Type B pancreatic cell (in vitro differentiated cells): ENCODE data around the gene LTF. TPM values are rescaled to one million over a fixed set of nuclear protein-coding genes. Genes with fewer than 3 reads are reported as not detected.

Source experiments
- DNase-seq: peaks from one replicate; pipeline ENCODE4 v3.0.0; 2021; ENCODE audit warnings: mixed read lengths; ENCODE audit not compliant: unreplicated experiment; ENCODE audit errors: extremely low spot score
- H3K27ac Mint-ChIP-seq: 2 replicates; pipeline ENCODE4 v1.8.0; 2021; ENCODE audit warnings: mild to moderate bottlenecking, mixed read lengths
- H3K27me3 Mint-ChIP-seq: 2 replicates; pipeline ENCODE4 v1.8.0; 2021; ENCODE audit warnings: mixed read lengths
- H3K36me3 Mint-ChIP-seq: 2 replicates; pipeline ENCODE4 v1.8.0; 2021; ENCODE audit warnings: mixed read lengths
- H3K4me1 Mint-ChIP-seq: one replicate; pipeline ENCODE4 v1.8.0; 2021; ENCODE audit warnings: mixed read lengths; ENCODE audit not compliant: unreplicated experiment
- H3K4me3 Mint-ChIP-seq: 2 replicates; pipeline ENCODE4 v1.8.0; 2021; ENCODE audit warnings: mild to moderate bottlenecking, mixed read lengths
- H3K9me3 Mint-ChIP-seq: 2 replicates; pipeline ENCODE4 v1.8.0; 2021; ENCODE audit warnings: mixed read lengths
- total RNA-seq: library from RNA; stranded (reverse); gene quantifications from 2 replicates; pipeline ENCODE4 v1.2.1, GENCODE V29; 2021; ENCODE audit warnings: low replicate concordance
- TF ChIP-seq, protein P1 (sequence below): fragments of 200-600 bp; sonication (generic); conservative IDR thresholded peaks from 2 replicates; pipeline ENCODE4 v1.5.0; 2021; ENCODE audit warnings: antibody characterized with exemption, mild to moderate bottlenecking

LTF gene
- total RNA-seq, 1 donor from 2014 or later = not detected

DNA sequence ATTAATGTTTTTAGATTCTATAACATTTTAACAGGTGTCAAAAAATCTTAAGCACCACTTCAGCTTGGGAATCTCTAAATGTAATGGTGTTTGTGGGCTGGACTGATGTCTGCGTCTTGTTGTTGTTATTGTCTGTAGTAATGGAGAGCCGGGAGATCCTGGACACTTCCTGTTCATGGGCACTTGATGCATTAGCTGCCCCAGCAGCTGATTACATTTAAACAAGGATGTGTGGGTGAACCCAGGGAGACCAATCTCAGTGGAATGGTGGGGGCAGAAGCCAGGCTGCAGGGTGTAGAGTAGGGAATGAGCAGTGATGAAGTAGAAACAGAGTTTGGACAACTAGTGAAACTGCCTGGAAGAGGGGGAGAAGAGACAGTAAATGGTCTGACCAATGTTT is 65.6 kb downstream of the LTF start:
- Mint-ChIP-seq H3K4me3 (no peak overlapping the region), H3K9me3 (no peaks in the 10 kb centered on the region), H3K27ac (no peak overlapping the region)

DNA sequence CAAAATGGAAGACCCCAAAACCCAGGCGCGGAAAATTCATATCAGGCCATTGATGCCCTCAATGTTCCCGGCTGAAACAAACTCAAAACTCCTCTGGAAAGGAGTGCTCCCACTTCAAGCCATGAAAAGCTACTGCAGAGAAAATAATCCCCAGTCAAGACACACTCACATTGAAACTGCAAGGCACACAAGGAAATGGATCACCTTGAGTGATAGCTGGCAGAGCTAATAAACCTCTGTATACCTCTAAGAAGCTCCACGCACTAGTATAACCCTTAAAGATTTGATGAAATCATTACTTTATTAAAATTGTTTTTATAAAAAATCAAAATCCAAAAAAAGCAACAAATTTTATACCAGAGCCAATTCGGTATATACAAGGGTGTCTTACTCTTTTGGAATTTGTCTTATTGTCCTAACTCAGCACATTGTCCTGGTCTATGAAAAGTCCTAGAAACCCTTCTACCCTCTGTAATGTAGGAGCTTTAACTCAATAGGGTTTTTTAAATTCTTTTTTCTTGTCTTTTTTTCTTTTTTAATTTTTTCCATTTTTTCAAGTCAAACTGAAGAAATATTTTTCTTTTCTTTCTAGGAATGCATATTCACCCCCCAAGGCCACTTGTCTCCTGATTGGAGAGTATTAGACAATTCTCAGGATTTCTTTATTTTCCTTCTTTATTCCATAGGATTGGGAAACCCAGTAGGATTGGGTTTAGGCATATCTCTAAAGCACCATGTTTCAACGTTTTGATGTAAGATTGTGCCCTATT is 66.3 kb downstream of the LTF start:
- Mint-ChIP-seq H3K27me3 (peaks cover 15% of the 10 kb centered on the region), H3K9me3 (no peaks in the 10 kb centered on the region), H3K4me3 (no peak overlapping the region), H3K27ac (no peak overlapping the region), H3K36me3 (no peaks in the 10 kb centered on the region), H3K4me1 (no peaks in the 10 kb centered on the region)
- TF ChIP-seq, protein P1, sequence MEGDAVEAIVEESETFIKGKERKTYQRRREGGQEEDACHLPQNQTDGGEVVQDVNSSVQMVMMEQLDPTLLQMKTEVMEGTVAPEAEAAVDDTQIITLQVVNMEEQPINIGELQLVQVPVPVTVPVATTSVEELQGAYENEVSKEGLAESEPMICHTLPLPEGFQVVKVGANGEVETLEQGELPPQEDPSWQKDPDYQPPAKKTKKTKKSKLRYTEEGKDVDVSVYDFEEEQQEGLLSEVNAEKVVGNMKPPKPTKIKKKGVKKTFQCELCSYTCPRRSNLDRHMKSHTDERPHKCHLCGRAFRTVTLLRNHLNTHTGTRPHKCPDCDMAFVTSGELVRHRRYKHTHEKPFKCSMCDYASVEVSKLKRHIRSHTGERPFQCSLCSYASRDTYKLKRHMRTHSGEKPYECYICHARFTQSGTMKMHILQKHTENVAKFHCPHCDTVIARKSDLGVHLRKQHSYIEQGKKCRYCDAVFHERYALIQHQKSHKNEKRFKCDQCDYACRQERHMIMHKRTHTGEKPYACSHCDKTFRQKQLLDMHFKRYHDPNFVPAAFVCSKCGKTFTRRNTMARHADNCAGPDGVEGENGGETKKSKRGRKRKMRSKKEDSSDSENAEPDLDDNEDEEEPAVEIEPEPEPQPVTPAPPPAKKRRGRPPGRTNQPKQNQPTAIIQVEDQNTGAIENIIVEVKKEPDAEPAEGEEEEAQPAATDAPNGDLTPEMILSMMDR = no peak
- DNase-seq = no peak

More for the DNA sequence above, 65.6 kb downstream of the LTF start:
- Mint-ChIP-seq H3K36me3 (no peaks in the 10 kb centered on the region), H3K4me1 (no peaks in the 10 kb centered on the region), H3K27me3 (peaks cover 15% of the 10 kb centered on the region)
- DNase-seq = no peak
- TF ChIP-seq, protein P1 = no peak

DNA sequence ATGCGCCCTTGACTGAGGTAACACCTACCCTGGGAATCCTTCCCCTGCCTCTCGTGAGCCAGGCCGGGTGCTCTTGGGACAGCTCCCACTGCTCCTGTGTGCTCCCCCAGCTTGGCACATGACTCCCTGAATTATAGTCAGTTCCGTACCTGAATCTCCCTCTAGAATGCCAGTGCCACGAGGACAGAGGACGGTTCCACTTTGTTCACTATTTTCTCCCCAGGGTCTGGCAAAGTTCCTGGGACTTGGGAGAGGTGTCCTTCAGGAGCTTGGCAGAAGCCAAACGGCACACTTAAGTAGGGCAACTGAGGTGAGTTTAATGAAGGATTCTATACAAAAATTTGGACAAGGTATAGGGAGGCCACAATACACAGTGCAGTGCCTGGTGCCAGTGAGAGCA is 67.6 kb downstream of the LTF start:
- H3K27ac Mint-ChIP-seq = no peak overlapping the region
- no peak overlapping the region for H3K4me3 Mint-ChIP-seq
- no peaks in the 10 kb centered on the region for H3K4me1 Mint-ChIP-seq
- H3K36me3 Mint-ChIP-seq = no peaks in the 10 kb centered on the region
- TF ChIP-seq, protein P1 = no peak
- peaks cover 13% of the 10 kb centered on the region for H3K27me3 Mint-ChIP-seq
- no peak for DNase-seq
- peaks cover 6% of the 10 kb centered on the region for H3K9me3 Mint-ChIP-seq

DNA sequence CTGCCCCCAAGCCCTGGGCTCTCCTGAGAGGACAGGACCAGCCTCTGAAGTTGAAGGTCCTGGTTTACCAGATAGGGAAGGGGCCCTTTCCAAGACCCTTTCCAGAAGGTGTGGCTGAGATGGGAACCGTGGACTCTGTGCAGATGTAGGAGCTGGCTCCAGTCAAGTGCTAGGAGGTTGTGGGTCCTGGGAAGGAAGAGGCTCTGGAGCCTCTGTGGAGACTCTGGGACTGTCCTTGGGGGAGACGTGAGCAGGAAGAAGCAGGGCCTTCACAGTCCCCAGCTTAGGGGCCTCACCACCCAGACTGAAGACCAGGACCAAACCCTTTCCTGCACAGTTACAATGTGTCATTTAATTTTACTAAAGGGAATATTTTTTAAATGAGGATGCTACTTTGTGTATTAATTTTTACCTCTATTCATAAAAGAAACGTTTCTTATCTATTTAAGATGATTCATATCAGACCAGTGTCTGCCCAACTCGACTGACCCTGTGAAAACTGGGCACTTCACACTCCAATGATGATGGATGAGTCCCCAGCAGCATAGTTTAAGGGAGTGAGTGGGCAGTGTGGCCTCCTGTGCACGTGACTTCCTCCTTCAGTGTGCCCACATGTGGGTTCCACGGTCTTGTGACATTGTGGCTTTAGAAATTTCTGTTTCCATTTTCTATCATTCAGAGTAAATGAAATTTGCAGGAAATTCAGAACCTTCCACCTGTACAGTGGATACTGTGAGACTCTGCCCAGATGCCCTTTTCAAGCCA is 68.8 kb downstream of the LTF start:
- TF ChIP-seq, protein P1 = no peak
- no peaks in the 10 kb centered on the region for H3K36me3 Mint-ChIP-seq
- H3K4me1 Mint-ChIP-seq = no peaks in the 10 kb centered on the region
- no peak overlapping the region for H3K27ac Mint-ChIP-seq
- no peak for DNase-seq
- peaks cover 13% of the 10 kb centered on the region for H3K27me3 Mint-ChIP-seq
- H3K9me3 Mint-ChIP-seq = peaks cover 6% of the 10 kb centered on the region
- H3K4me3 Mint-ChIP-seq = no peak overlapping the region

DNA sequence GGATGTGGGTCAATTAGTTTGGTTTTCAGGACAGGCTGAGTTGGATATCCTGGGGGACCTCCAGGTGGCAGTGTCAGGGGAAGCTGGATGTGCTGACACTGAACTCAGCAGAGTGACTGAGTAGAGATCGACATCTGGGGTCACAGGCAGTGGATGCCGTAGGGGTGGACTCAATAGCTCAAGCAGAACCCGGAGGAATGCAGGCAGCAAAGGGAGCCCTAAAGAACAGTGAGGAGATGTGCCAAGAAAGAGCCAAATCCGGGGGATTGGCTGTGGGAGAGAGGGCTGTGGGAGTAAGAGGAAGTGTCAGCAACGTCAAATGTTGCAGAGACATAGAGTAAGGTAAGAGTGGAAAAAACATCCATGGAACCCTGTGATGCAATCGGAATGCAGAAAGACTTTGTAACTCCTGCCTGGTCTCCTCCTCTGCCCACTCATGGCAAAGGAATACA is 69.5 kb downstream of the LTF start:
- Mint-ChIP-seq H3K9me3 (peaks cover 6% of the 10 kb centered on the region), H3K4me3 (no peak overlapping the region), H3K4me1 (no peaks in the 10 kb centered on the region), H3K36me3 (no peaks in the 10 kb centered on the region), H3K27me3 (peaks cover 13% of the 10 kb centered on the region), H3K27ac (no peak overlapping the region)
- TF ChIP-seq, protein P1 = no peak
- no peak for DNase-seq
